HepG2 (cell line): ENCODE results near the gene TMCO4. TPM values are rescaled to one million over a fixed set of nuclear protein-coding genes. Genes with fewer than 3 reads are reported as not detected.

Experiments
- ATAC-seq: fragments of 200-7000 bp; cut with Tn5 transposase; 3 replicates; pipeline ENCODE4 v1.9.1; 2020; ENCODE audit warnings: mild to moderate bottlenecking, moderate library complexity
- BruUV-seq: library from RNA; stranded (reverse); fragments of 400-500 nt; replicated peaks from 2 replicates; lab custom pipeline; 2021; lab: Mats Ljungman, UMichigan
- CTCF ChIA-PET: fragments of 300-600 bp; formaldehyde crosslinking; extraction: SDS; loops from one replicate; lab custom pipeline; 2021; ENCODE audit warnings: low total read pairs, inconsistent platforms, low intra/inter-chr PET ratio; lab: Yijun Ruan, JAX
- POLR2A ChIA-PET: fragments of 350-600 bp; sonication (Branson Sonifier 250); formaldehyde crosslinking; loops from one replicate; lab custom pipeline; 2020; ENCODE audit warnings: antibody characterized with exemption, inconsistent platforms; lab: Yijun Ruan, JAX
- DNase-seq: peaks from one replicate; pipeline ENCODE4 v3.0.0-alpha.2; 2015; ENCODE audit warnings: low spot score
- FAIRE-seq: peaks from 3 replicates; lab custom pipeline; 2011; peaks lifted over from hg19 to GRCh38; lab: Jason Lieb, UNC
- H2AFZ ChIP-seq: one replicate; pipeline ENCODE4 v1.6.1; 2011; ENCODE audit warnings: low read length, inconsistent platforms
- H3K27ac ChIP-seq: fragments of 300-600 bp; 3 replicates; pipeline ENCODE4 v1.8.0; 2011; ENCODE audit warnings: mixed run types, mild to moderate bottlenecking, mixed read lengths, low read length, inconsistent platforms; ENCODE audit not compliant: insufficient read depth; ENCODE audit errors: extremely low read length
- H3K27me3 ChIP-seq, 2 experiments: fragments of 200-600 bp in 1 of 2; 2 replicates in 1 of 2; 3 replicates in 1 of 2; pipeline versions ENCODE4 v1.6.0 to v1.8.0; 2011; ENCODE audit warnings: low read length in 2 of 2, mild to moderate bottlenecking in 2 of 2, moderate library complexity in 2 of 2, inconsistent platforms in 1 of 2; ENCODE audit not compliant: insufficient read depth in 2 of 2, control insufficient read depth in 1 of 2
- H3K36me3 ChIP-seq, 2 experiments: fragments of 200-600 bp in 1 of 2; replicated peaks in 1 of 2; 2 replicates in 1 of 2; 3 replicates in 1 of 2; pipeline versions ENCODE4 v1.5.1 to v1.8.0; 2011; ENCODE audit warnings: low read length in 2 of 2, inconsistent platforms in 1 of 2; ENCODE audit not compliant: insufficient read depth in 2 of 2, control insufficient read depth in 1 of 2
- H3K4me1 ChIP-seq: 2 replicates; pipeline ENCODE4 v1.5.1; 2012; ENCODE audit warnings: low read length, inconsistent platforms; ENCODE audit not compliant: insufficient read depth
- H3K4me2 ChIP-seq: 2 replicates; pipeline ENCODE4 v1.6.0; 2011; ENCODE audit warnings: low read depth, low read length, inconsistent platforms
- H3K4me3 ChIP-seq, 3 experiments: fragments of 200-600 bp in 1 of 3; sonication (generic), shearing (Covaris generic) in 1 of 3; replicated peaks in 1 of 3; 2 replicates each; pipeline ENCODE4 v1.5.1; 2011 to 2016; ENCODE audit warnings: low read length in 3 of 3, inconsistent platforms in 2 of 3, low read depth in 2 of 3, mild to moderate bottlenecking in 2 of 3, control low read depth in 1 of 3, mixed read lengths in 1 of 3; ENCODE audit not compliant: insufficient read depth in 1 of 3
- H3K79me2 ChIP-seq: one replicate; pipeline ENCODE4 v1.6.1; 2011; ENCODE audit warnings: low read length, inconsistent platforms; ENCODE audit not compliant: insufficient read depth
- H3K9ac ChIP-seq: 2 replicates; pipeline ENCODE4 v1.6.0; 2011; ENCODE audit warnings: mild to moderate bottlenecking, low read depth, low read length, inconsistent platforms; ENCODE audit not compliant: insufficient read depth
- H3K9me3 ChIP-seq: 2 replicates; pipeline ENCODE4 v1.5.1; 2012; ENCODE audit warnings: mild to moderate bottlenecking, low read length
- H4K20me1 ChIP-seq: 2 replicates; pipeline ENCODE4 v1.6.0; 2011; ENCODE audit warnings: inconsistent platforms, mild to moderate bottlenecking, low read length, moderate library complexity; ENCODE audit not compliant: insufficient read depth
- ARHGAP35 ChIP-seq: sonication (generic); formaldehyde crosslinking; IDR thresholded peaks from 2 replicates; pipeline ENCODE4 v1.9.0; 2022; ENCODE audit warnings: mild to moderate bottlenecking, inconsistent platforms, moderate library complexity, missing genetic modification reagents, borderline replicate concordance
- SALL1 ChIP-seq: sonication (generic); formaldehyde crosslinking; IDR thresholded peaks from 2 replicates; pipeline ENCODE4 v1.8.0; 2022; ENCODE audit warnings: mild to moderate bottlenecking, missing genetic modification reagents
- TEAD2 ChIP-seq: sonication (generic); formaldehyde crosslinking; IDR thresholded peaks from 2 replicates; pipeline ENCODE4 v1.9.0; 2021; ENCODE audit warnings: missing genetic modification reagents
- ZFP62 ChIP-seq: sonication (generic); formaldehyde crosslinking; IDR thresholded peaks from 2 replicates; pipeline ENCODE4 v1.4.0; 2020; ENCODE audit warnings: missing genetic modification reagents
- ZFY ChIP-seq: sonication (generic); formaldehyde crosslinking; IDR thresholded peaks from 2 replicates; pipeline ENCODE4 v1.4.0; 2020; ENCODE audit warnings: missing genetic modification reagents
- ZKSCAN1 ChIP-seq: fragments of 150-350 bp; IDR thresholded peaks from 2 replicates; pipeline ENCODE4 v1.6.1; 2014; ENCODE audit warnings: low read length
- ZMYM3 ChIP-seq: sonication (generic); formaldehyde crosslinking; IDR thresholded peaks from 2 replicates; pipeline ENCODE4 v1.5.1; 2020; ENCODE audit warnings: mild to moderate bottlenecking, missing genetic modification reagents
- ZNF34 ChIP-seq: sonication (generic); formaldehyde crosslinking; IDR thresholded peaks from 2 replicates; pipeline ENCODE4 v1.4.0; 2020; ENCODE audit warnings: mild to moderate bottlenecking, missing genetic modification reagents, borderline replicate concordance
- ZNF501 ChIP-seq: sonication (generic); formaldehyde crosslinking; IDR thresholded peaks from 2 replicates; pipeline ENCODE4 v1.5.1; 2020; ENCODE audit warnings: mild to moderate bottlenecking, moderate library complexity, missing genetic modification reagents
- ZNF546 ChIP-seq: sonication (generic); formaldehyde crosslinking; conservative IDR thresholded peaks from 2 replicates; pipeline ENCODE4 v1.8.1; 2023; ENCODE audit warnings: mild to moderate bottlenecking, missing genetic modification reagents
- ZNF768 ChIP-seq: sonication (generic); formaldehyde crosslinking; IDR thresholded peaks from 2 replicates; pipeline ENCODE4 v1.4.0; 2020; ENCODE audit warnings: missing genetic modification reagents
- ZNF841 ChIP-seq: sonication (generic); formaldehyde crosslinking; IDR thresholded peaks from 2 replicates; pipeline ENCODE4 v1.8.1; 2023; ENCODE audit warnings: missing genetic modification reagents, borderline replicate concordance
- WGBS: methylation state at CpG from one replicate; pipeline ENCODE4 v1.1.6; 2017; ENCODE audit warnings: low lambda C conversion rate; 5-methylcytosine and 5-hydroxymethylcytosine counted together
- in situ Hi-C: cut with HindIII; loops from 2 replicates; pipeline ENCODE4 v1.10.0; 2017; ENCODE audit warnings: low pct_unique_long_range_greater_than_20kb; ENCODE audit not compliant: extremely low pct_ligation_motif_present
- intact Hi-C: fragments of 100-400 bp; cut with micrococcal nuclease; formaldehyde crosslinking; loops from one replicate; pipeline ENCODE4 v1.10.0; 2022; ENCODE audit not compliant: unreplicated experiment
- polyA plus RNA-seq, 8 experiments: library from polyadenylated mRNA; depleted of rRNA in 3 of 8; stranded (reverse) in 7 of 8; unstranded in 1 of 8; fragments of >200 nt; fragmentation: Illumina TruSeq in 4 of 8; extraction: Trizol in 4 of 8; gene quantifications; 2 replicates each; pipeline versions ENCODE4 v1.2.1 to v1.2.3, GENCODE V29; 2011 to 2016; ENCODE audit warnings: low read depth in 4 of 8, missing spikeins in 1 of 8, mixed read lengths in 1 of 8; ENCODE audit not compliant: insufficient read depth in 1 of 8
- total RNA-seq, 5 experiments: library from RNA; depleted of rRNA; stranded (reverse); fragments of >200 nt; fragmentation: Illumina TruSeq; extraction: Trizol; gene quantifications; 2 replicates each; pipeline ENCODE4 v1.2.3, GENCODE V29; 2016; ENCODE audit warnings: low read depth in 1 of 5
- TF ChIP-seq, protein P1 (sequence below): sonication (generic); formaldehyde crosslinking; IDR thresholded peaks from 2 replicates; pipeline ENCODE4 v1.8.0; 2022; ENCODE audit warnings: missing genetic modification reagents, mild to moderate bottlenecking, moderate library complexity, borderline replicate concordance
- TF ChIP-seq, protein P2 (sequence below): sonication (generic); formaldehyde crosslinking; IDR thresholded peaks from 2 replicates; pipeline ENCODE4 v1.8.1; 2023; ENCODE audit warnings: mild to moderate bottlenecking, missing genetic modification reagents
- TF ChIP-seq, protein P3 (sequence below): sonication (generic); formaldehyde crosslinking; IDR thresholded peaks from 2 replicates; pipeline ENCODE4 v1.8.0; 2022; ENCODE audit warnings: low read depth, missing genetic modification reagents

Gene TMCO4
- total and polyA plus RNA-seq, 2 of the 13 experiments (the other 11 are each of a cell fraction or from before 2014, with no cell fraction given) = 2.1 to 4.1 TPM

DNA sequence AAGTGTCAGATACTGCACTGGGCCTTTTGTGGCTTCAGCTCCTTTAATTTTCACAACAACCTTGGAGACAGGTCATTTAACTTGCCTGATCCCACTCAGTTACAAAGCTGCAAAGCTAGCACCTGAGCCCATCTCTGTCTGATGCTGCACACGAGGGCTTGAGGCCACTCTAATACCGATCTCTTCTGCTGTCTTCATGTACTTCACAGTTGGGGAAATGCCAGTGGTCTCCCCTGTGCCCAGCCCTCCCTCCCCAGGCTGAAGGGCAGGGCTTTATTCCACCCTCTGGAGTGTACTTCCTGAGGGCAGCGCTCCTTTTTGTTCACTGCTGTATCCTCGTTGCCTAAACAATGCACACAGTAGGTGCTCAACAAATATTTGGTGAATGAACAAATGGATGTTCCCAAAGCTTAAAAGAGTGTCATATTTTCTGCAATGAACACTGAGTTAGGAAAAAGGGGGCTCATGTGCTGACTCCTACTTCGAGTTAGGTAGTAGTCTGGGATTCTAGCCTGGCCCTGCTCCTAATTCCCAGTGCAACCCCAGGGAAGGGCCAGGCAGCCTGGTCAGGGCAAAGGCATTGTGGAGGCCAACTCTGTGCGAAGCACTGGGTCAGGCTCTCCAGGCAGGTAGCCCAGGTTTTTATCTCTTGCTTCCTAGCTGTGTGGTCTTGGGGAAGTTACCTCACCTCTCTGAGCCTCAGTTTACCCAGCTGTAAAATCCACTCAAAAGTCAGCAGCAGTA lies 1.1 kb downstream of the TMCO4 start:
- no peak for DNase-seq
- ATAC-seq = peak; percentile 43
- CTCF ChIA-PET = no interaction called here
- FAIRE-seq = no peak
- no peaks in the 10 kb centered on the region for H3K79me2 ChIP-seq
- no peaks in the 10 kb centered on the region for H4K20me1 ChIP-seq
- TSS peak; percentile 64 for BruUV-seq
- H2AFZ ChIP-seq = no peak overlapping the region
- peak overlapping the region; percentile 88 for H3K4me2 ChIP-seq
- H3K4me3 ChIP-seq = peak overlapping the region in 1 of 3 experiments; percentile 80; a peak in 5 of 6 replicates
- in situ Hi-C loops (no loop called here), intact Hi-C loops (no loop called here)
- peak overlapping the region; percentile 57 for H3K27ac ChIP-seq
- peak overlapping the region; percentile 63 for H3K9ac ChIP-seq
- 84% methylated on average over 5 of the region's 6 CpGs for WGBS
- H3K36me3 ChIP-seq = no peaks in the 10 kb centered on the region
- H3K9me3 ChIP-seq = no peaks in the 10 kb centered on the region
- peaks cover 0 to 14% of the 10 kb centered on the region in 2 experiments; a peak in 2 of 5 replicates for H3K27me3 ChIP-seq
- POLR2A ChIA-PET = no interaction called here
- TF ChIP-seq TEAD2 (CRISPR knock-in tag) (no peak), ZNF768 (peak; percentile 92), ZMYM3 (peak; percentile 61), ZNF34 (no peak), ZNF841 (CRISPR knock-in tag) (no peak), SALL1 (CRISPR knock-in tag) (no peak), ARHGAP35 (CRISPR knock-in tag) (no peak), ZNF546 (0 out of 2 replicates have a peak, but pooled peaks have one; percentile 6), ZNF501 (CRISPR knock-in tag) (no peak), ZFY (CRISPR knock-in tag) (no peak), ZFP62 (CRISPR knock-in tag) (no peak), ZKSCAN1 (peak; percentile 61; the same call in 1 of the 2 replicates)
- TF ChIP-seq, protein P1, sequence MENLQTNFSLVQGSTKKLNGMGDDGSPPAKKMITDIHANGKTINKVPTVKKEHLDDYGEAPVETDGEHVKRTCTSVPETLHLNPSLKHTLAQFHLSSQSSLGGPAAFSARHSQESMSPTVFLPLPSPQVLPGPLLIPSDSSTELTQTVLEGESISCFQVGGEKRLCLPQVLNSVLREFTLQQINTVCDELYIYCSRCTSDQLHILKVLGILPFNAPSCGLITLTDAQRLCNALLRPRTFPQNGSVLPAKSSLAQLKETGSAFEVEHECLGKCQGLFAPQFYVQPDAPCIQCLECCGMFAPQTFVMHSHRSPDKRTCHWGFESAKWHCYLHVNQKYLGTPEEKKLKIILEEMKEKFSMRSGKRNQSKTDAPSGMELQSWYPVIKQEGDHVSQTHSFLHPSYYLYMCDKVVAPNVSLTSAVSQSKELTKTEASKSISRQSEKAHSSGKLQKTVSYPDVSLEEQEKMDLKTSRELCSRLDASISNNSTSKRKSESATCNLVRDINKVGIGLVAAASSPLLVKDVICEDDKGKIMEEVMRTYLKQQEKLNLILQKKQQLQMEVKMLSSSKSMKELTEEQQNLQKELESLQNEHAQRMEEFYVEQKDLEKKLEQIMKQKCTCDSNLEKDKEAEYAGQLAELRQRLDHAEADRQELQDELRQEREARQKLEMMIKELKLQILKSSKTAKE (CRISPR knock-in tag) = no peak
- TF ChIP-seq, protein P2, sequence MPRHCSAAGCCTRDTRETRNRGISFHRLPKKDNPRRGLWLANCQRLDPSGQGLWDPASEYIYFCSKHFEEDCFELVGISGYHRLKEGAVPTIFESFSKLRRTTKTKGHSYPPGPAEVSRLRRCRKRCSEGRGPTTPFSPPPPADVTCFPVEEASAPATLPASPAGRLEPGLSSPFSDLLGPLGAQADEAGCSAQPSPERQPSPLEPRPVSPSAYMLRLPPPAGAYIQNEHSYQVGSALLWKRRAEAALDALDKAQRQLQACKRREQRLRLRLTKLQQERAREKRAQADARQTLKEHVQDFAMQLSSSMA (CRISPR knock-in tag) = no peak
- TF ChIP-seq, protein P3, sequence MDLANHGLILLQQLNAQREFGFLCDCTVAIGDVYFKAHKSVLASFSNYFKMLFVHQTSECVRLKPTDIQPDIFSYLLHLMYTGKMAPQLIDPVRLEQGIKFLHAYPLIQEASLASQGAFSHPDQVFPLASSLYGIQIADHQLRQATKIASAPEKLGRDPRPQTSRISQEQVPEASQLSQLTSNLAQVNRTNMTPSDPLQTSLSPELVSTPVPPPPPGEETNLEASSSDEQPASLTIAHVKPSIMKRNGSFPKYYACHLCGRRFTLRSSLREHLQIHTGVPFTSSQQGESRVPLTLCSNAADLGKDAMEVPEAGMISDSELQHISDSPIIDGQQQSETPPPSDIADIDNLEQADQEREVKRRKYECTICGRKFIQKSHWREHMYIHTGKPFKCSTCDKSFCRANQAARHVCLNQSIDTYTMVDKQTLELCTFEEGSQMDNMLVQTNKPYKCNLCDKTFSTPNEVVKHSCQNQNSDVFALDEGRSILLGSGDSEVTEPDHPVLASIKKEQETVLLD (CRISPR knock-in tag) = peak; percentile 2; the same call in 1 of the 2 replicates
- H3K4me1 ChIP-seq = peaks cover 38% of the 10 kb centered on the region
